ENCODE data around the gene TNNC1.

Gene TNNC1

DNA sequence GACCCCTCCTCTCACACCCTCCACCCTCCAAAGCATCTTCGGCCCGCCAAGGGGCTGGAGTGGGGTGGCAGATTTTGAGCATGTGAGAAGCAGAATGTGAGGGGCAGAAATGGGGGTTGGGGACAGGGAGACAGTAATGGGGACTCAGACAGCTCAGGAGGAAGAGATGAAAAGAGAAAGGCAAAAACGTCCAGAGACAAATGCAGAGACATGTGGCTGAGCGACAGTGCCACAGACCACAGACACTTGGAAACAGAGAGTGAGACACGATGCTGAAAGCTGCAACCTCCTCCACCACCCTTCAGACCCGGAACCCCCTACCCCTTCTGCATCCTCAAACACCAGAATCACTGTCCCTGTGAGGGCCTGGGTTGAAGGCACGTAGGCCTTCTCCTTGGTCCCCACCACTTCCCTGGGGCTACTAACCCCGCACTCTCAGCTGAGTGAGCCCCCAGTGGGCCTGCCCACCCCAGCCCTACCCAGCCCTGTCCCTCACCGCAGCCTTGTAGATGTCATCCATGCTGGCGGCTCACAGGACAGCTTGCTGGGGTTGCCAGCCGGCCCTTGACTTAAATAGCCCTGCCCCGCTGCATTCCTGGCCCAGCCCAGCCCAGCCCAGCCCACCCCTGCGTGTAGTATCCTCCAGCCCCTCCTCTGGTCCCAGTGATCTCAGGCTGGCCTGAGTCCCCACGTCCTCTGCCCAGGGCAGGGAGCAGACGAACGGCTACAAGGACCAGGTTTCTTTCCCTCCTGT lies at the start of gene TNNC1:
TSS of gene TNNC1 (minus strand) at position 546 of the 754 bp plus-strand sequence. CDS start at position 520, 26 bp downstream.
- peak within 1 kb of the TSS; percentile 94 for H3K4me3 ChIP-seq (ENCODE audit: low read depth, low read length)
- DNase-seq (ENCODE audit: low read depth): no peak

DNA sequence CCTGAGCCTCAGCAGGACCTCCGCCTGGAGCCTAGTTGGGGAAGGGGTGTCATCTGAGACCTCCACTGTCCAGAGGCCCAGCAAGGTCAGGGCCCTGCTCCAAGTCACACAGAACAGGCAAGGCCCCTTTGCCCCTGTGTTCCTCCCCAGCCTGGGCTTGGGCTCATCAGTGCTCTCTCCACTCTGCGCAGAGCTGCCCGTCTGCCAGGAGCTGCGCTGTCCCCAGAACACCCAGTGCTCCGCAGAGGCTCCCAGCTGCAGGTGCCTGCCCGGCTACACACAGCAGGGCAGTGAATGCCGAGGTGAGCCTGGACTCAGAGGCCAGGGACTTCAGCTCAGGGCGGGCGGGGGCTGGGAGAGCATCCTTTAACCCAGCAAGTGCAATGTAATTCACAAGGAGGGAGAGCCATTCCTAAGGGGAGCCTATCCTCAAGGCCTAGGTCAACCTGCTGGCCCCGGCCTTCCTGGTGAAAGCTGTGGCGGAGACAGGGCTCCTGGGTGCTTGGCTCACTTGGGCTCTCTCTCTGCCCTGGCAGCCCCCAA lies 49.0 kb upstream of the TNNC1 start:
- DNase-seq (ENCODE audit: low read depth): no peak
- no peak overlapping the region for H3K4me3 ChIP-seq (ENCODE audit: low read depth, low read length)

DNA sequence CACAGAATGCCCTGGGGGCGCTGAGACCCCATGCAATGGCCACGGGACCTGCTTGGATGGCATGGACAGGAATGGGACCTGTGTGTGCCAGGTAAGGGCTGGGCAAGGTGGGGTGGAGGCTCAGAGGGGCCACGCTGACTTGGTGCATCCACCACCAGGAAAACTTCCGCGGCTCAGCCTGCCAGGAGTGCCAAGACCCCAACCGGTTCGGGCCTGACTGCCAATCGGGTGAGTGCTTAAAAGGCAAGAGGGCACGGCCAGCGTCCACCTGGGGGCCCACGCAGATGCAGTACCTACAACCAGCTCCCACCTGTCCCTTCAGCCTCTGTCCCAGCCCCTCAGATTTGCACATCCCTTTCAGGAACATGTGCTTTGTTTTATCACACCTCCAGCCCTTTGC lies 48.2 kb upstream of the TNNC1 start:
- H3K4me3 ChIP-seq (ENCODE audit: low read depth, low read length): no peak overlapping the region
- DNase-seq (ENCODE audit: low read depth): no peak

DNA sequence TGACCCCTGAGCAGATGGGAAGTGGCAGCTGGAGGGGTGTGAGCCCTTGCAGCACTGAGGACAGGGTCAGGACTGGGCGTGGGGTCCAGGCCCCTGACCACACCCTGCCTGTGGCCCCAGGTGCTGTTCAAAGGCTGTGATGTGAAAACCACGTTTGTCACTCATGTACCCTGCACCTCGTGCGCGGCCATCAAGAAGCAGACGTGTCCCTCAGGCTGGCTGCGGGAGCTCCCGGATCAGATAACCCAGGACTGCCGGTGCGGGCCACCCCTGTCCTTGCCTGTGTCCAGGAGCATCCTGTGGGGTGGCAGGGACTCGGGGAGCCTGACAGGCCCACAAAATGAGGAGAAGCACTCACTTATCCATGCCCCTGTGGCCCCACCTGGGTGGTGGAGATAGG lies 47.2 kb upstream of the TNNC1 start:
- no peak overlapping the region for H3K4me3 ChIP-seq (ENCODE audit: low read depth, low read length)
- no peak for DNase-seq (ENCODE audit: low read depth)

DNA sequence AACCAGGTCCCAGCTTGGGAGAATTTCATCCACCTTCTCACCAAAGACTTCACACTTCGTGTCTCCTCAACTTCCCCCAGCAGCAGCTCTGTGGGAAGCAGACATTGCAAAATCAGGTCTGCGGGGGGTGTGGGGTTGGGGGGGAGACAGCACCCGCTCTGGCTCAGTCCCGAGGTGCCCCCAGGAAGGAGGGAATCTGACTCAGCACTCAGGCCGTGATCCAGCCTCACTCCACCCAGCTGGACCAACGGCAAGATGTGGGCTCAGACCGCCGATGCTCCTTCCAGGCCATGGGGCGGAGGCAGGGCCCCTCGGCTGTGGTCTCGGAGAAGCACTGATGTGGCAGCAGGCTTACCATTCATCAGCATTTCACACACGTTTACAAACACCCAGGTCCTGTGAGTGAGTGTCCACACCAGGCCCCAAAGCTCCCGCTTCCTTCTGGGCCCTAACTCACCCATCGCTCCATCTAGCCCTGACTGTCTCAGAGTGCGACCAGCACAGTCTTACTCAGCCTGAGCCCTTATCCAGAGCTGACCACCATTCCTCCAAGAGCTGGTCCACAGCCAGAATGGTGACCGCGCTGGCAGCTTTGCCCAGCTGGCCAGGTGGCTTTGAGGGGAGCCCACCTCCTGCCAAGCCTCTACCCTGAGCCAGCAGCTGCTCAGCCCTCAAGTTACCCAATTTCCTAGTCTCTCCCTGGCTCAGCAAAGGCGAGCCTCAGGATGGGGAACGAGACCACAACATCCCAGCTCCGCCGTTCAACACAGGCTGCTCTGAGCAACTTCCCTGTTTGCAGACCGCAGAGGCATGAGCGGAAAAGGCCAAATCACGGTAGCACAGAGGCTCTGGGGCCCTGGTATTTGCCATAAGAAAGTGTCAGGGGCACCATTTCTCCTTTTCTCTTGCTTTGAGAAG lies 44.6 kb upstream of the TNNC1 start:
- peak; percentile 61 for DNase-seq (ENCODE audit: low read depth)
- no peak overlapping the region for H3K4me3 ChIP-seq (ENCODE audit: low read depth, low read length)

DNA sequence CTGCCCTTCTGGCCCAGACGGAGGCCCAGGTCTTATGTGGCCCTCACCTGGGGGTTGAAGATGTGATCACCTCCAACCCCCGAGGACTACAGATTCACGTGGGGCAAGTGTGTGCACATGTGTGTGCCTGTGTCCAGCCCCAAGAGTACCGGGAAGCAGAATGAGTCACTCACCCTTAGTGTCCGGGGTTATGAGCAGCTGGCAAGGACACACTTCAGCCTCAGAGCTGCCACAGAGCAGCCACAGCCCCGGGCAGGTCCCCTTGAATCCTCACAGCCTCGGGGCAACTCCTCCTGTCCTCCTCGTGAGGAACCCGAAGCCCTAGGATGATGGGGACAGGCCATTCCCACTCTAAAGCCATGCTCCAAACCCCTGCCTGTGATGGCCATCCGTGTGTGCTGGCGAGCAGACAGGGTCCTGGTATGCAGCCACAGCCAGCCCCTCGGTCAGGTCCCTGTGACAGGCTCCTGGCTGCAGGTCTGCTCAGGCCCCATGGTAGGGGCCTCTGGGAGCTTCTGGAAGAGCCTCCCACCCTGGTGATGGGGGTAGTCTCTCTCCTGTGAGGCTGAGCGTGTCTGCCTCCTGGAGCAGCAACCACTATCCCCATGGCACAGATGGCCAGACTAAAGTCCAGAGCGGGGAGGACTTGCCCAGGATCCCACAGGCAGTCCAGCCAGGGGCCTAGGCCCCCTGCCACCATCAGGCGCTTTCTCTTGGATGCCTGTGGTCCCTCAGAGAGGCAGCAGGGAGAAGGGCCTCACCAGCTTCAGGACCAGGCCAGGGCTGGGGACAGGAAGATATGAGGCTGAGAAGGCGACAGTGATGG lies 42.1 kb upstream of the TNNC1 start:
- no peak for DNase-seq (ENCODE audit: low read depth)
- H3K4me3 ChIP-seq (ENCODE audit: low read depth, low read length): no peak overlapping the region

DNA sequence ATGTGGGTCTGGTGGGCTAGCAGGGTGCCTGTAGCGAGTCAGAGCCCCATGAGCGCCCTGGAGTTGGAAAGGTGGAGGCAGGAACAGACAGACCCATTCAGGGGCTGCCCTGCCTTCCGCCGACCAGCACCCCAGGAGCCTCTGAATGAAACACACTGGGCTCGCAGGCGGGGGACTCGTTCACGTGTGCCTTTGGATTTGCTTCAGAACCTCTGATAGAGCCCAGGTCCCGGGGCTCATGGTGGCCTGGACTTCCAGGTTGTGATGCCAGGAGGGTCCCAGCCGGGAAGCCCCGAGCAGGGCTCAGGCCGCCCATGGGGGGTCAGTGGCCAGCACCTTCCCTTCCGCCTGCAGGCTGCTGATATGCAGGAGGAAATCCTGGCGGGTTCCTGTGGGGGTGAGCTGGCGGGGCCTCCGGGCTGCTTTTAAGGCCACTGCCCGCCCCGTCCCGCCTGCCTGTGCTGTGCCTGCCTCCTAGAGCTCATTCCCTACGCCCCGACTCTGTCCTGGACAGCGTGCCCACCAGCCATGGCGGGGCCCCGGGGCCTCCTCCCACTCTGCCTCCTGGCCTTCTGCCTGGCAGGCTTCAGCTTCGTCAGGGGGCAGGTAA lies 41.1 kb upstream of the TNNC1 start, which contains the start of gene STAB1:
TSS of gene STAB1 (plus strand) at position 453 of the 610 bp plus-strand sequence. CDS start at position 529, 76 bp downstream.
- DNase-seq (ENCODE audit: low read depth): no peak
- H3K4me3 ChIP-seq (ENCODE audit: low read depth, low read length): no peak within 1 kb of the TSS

DNA sequence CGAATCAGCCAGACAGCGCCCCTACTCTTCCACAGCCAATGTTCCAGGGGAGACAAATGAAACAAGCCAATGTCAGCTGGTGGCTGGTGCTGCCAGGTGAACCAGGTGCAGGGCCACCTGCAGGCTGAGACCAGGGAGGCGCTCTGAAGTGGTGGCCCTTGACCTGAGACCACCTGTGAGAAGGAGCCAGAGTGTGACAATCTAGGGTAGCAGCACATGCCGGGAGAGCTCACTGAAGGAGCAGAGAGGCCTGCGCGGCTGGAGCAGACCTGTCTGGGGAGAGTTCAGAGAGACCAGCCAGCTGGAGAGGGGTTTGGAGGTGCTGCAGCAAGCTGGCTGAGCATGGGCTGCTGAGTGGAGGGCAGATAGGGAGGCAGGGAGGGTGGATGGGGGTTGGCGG lies 40.6 kb upstream of the TNNC1 start:
- DNase-seq (ENCODE audit: low read depth): no peak
- no peak overlapping the region for H3K4me3 ChIP-seq (ENCODE audit: low read depth, low read length)

DNA sequence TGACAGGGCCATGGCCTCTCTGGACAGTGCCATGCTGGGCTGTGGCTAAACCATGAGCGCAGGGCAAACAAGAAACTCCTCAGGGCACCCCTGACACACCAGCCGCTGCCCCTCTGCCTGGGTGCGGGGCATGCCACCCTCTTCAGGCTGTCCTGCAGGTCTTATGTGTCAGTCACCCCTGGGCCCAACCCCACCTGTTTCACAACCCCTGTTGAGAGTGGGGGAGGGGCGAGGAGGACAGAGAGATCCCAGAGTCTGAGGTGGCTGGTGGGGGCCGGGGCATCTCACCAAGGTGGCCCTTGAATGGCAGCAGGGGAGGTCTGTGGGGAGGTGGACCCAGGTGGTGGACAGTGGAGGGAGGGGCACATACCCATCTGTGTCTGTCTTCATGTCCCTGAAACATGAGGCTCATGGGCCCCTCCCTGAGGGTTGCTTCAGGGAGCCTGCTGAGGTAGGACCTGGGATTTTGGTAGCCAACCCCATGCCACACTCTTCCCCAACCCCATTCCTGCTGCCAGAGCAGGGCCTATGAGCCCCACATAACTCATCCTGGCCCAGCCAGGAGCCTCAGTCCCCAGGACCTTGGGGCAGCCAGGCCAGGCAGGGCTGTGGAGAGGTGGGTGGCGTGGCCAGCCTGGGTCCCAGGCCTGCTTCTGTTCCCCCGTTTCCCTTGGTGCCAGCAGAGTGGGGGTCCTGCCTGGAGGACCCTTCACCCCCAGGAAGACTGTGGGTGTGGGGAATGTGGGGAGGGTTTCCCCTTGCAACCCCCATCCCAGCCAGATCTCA lies 39.6 kb upstream of the TNNC1 start:
- H3K4me3 ChIP-seq (ENCODE audit: low read depth, low read length): no peak overlapping the region
- no peak for DNase-seq (ENCODE audit: low read depth)

DNA sequence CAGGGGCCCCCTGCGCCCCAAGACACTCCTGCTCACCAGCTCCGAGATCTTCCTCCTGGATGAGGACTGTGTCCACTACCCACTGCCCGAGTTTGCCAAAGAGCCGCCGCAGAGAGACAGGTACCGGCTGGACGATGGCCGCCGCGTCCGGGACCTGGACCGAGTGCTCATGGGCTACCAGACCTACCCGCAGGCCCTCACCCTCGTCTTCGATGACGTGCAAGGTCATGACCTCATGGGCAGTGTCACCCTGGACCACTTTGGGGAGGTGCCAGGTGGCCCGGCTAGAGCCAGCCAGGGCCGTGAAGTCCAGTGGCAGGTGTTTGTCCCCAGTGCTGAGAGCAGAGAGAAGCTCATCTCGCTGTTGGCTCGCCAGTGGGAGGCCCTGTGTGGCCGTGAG lies 38.2 kb upstream of the TNNC1 start:
- DNase-seq (ENCODE audit: low read depth): no peak
- no peak overlapping the region for H3K4me3 ChIP-seq (ENCODE audit: low read depth, low read length)

DNA sequence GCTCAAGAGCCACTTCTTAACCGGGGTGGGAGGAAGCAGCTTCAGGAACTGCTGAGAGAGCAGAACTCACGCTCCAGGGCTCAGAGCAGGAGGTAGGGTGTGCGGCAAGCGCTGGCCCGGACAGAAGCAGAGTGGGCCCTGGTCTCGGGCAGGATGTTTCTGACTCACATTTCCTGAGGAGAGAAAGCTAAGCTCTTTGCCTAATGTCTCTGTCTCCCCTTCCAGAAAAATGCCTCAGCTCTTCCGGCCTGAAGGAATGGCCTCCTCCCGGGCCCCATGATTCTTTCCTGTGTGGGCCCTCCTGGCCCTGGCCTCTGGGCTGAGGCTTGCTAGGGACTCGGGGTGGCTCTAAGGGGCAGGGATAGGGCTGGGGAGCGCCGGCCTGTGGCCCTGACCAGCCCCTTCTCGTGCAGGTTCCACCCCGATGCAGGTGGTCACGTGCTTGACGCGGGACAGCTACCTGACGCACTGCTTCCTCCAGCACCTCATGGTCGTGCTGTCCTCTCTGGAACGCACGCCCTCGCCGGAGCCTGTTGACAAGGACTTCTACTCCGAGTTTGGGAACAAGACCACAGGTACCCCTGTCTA lies 37.2 kb upstream of the TNNC1 start:
- no peak overlapping the region for H3K4me3 ChIP-seq (ENCODE audit: low read depth, low read length)
- DNase-seq (ENCODE audit: low read depth): no peak

DNA sequence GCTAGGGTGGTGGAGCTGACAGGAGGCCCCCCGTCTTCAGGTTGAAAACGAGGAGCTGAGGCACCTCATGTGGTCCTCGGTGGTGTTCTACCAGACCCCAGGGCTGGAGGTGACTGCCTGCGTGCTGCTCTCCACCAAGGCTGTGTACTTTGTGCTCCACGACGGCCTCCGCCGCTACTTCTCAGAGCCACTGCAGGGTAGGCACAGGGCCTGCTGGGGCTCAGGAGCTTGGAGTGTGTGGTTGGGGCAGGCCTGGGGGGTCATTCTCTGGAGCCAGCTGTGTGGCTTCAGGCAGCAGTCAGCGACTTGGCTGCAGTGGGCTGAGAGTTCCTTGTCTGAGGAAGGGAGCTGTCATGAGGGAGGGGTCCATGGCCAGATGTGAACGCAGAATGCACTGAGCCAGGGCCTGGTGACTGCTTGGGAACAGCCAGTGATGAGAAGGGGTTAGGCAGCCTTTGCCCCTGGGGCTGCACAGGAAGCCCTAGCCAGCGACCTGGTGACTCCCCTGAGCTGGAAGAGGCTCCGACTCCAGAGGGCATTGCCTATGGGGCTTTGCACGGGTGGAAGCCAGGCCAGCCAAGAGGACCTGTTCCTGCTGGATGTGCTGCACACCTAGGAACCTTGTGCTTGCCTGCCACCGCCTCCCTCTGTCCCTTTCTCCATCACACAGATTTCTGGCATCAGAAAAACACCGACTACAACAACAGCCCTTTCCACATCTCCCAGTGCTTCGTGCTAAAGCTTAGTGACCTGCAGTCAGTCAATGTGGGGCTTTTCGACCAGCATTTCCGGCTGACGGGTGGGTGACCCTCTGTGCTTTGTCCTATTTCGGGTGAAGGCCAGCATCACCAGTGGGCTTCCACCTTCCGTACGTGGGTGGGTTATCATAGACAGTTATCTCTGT lies 36.4 kb upstream of the TNNC1 start:
- H3K4me3 ChIP-seq (ENCODE audit: low read depth, low read length): no peak overlapping the region
- DNase-seq (ENCODE audit: low read depth): no peak

DNA sequence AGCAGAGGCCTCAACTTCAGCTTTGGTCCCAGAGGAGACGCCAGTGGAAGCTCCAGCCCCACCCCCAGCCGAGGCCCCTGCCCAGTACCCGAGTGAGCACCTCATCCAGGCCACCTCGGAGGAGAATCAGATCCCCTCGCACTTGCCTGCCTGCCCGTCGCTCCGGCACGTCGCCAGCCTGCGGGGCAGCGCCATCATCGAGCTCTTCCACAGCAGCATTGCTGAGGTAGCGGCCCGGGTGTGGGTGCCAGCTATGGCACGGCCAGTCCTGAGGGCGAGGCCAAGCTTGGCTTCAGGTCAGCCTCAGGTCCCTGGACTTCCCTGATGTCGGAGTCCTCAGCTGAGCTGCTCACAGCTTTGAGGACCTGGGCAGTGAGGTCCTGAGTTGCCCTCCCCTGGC lies 35.6 kb upstream of the TNNC1 start:
- no peak for DNase-seq (ENCODE audit: low read depth)
- no peak overlapping the region for H3K4me3 ChIP-seq (ENCODE audit: low read depth, low read length)

DNA sequence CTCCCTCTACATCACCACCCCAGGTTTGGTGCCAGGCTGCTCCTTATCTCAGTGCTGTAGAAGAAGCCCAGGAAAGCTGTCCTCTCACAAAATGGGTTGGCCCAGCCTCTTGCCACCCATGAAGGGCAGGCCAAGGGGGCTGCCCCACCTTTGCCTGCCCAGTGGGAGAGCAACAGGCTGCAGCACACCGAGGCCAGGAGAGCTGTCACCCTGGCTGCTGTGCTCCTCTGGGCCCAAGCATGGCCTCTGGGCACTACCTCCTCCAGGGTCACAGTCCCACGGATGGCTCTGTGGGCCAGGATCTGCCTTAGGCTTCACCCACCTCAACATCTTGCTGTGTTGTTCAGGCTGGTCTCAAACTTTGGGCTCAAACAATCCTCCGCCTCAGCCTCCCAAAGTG lies 34.9 kb upstream of the TNNC1 start:
- no peak overlapping the region for H3K4me3 ChIP-seq (ENCODE audit: low read depth, low read length)
- no peak for DNase-seq (ENCODE audit: low read depth)

DNA sequence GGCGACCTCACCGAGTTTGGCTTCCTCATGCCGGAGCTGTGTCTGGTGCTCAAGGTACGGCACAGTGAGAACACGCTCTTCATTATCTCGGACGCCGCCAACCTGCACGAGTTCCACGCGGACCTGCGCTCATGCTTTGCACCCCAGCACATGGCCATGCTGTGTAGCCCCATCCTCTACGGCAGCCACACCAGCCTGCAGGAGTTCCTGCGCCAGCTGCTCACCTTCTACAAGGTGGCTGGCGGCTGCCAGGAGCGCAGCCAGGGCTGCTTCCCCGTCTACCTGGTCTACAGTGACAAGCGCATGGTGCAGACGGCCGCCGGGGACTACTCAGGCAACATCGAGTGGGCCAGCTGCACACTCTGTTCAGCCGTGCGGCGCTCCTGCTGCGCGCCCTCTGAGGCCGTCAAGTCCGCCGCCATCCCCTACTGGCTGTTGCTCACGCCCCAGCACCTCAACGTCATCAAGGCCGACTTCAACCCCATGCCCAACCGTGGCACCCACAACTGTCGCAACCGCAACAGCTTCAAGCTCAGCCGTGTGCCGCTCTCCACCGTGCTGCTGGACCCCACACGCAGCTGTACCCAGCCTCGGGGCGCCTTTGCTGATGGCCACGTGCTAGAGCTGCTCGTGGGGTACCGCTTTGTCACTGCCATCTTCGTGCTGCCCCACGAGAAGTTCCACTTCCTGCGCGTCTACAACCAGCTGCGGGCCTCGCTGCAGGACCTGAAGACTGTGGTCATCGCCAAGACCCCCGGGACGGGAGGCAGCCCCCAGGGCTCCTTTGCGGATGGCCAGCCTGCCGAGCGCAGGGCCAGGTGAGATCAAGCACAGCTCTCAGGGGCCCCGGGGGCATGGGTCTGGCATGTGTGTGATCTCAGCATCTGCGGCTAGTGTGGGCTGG lies 34.2 kb upstream of the TNNC1 start:
- H3K4me3 ChIP-seq (ENCODE audit: low read depth, low read length): no peak overlapping the region
- DNase-seq (ENCODE audit: low read depth): no peak
